ENCODE data around the gene RELL1.

- TF ChIP-seq POLR2AphosphoS5 (IDR thresholded peaks at IDR 0.05; ENCODE audit: low read depth, low read length) (no peak), POLR2A (IDR thresholded peaks at IDR 0.05; ENCODE audit: low read depth, low read length) (no peak), TAF1 (IDR thresholded peaks at IDR 0.05; ENCODE audit: low read depth, low read length) (no peak)
Measured at GRCh38 chr4:37602454-37603069, 83.6 kb downstream of the RELL1 start.
